Measurements from ENCODE around the gene THSD8. TPM values are rescaled to one million over a fixed set of nuclear protein-coding genes. Genes with fewer than 3 reads are reported as not detected.

Gene THSD8
- total and polyA plus RNA-seq, 2 donors (not counting 1 experiment from before 2014, with no cell fraction given) = not detected

DNA sequence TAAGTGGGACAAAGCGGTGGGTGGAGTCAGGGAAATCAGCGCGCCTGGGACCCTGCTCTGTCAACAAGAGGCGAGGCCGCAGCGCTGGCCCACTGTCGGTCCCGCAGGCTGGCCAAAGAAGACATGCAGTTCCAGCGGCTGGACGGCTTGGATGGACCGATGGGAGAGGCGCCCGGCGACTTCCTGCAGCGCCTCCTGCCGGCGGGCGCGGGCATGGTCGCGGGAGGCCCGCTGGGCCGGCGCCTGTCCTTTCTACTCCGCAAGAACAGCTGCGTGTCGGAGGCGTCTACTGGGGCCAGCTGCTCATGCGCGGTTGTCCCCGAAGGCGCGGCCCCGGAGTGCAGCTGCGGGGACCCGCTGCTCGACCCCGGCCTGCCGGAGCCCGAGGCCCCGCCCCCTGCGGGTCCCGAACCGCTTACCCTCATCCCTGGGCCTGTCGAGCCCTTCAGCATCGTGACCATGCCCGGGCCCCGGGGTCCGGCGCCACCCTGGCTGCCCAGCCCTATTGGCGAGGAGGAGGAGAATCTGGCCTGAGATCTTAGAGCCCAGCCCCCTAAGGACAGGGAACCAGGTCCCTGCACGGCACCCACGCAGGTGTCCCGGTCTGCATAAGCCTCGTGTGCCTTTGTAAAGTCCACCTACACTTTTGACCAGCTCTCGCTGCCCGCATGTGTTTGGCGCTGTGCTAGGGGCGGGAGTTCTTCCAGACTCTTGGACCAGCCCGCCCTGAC is 44.2 kb upstream of the THSD8 start:
- peak overlapping the region; percentile 70 for H2AFZ ChIP-seq (ENCODE audit: insufficient read depth, low read depth, low read length, poor library complexity, severe bottlenecking)
- no peaks in the 10 kb centered on the region for H4K20me1 ChIP-seq (ENCODE audit: control insufficient read depth, insufficient read depth, low read length, poor library complexity, severe bottlenecking)
- Mint-ChIP-seq H3K4me1 (peaks cover 11% of the 10 kb centered on the region), H3K4me3 (peak overlapping the region; percentile 52), H3K27ac (no peak overlapping the region), H3K27me3 (peaks cover 23% of the 10 kb centered on the region), H3K9me3 (ENCODE audit: insufficient read depth) (no peaks in the 10 kb centered on the region)
- 9% methylated on average over 58 of the region's 60 CpGs for WGBS (ENCODE audit: insufficient coverage)
- H3K36me3 ChIP-seq (replicated peaks in 1 of 2; ENCODE audit: control extremely low read depth in 1 of 2, control insufficient read depth in 1 of 2, extremely low read depth in 1 of 2, insufficient read depth in 2 of 2, low read length in 1 of 2) = no peaks in the 10 kb centered on the region
- no peaks in the 10 kb centered on the region for H3K79me2 ChIP-seq (ENCODE audit: control insufficient read depth, insufficient read depth, low read length)
- TF ChIP-seq, protein P1, sequence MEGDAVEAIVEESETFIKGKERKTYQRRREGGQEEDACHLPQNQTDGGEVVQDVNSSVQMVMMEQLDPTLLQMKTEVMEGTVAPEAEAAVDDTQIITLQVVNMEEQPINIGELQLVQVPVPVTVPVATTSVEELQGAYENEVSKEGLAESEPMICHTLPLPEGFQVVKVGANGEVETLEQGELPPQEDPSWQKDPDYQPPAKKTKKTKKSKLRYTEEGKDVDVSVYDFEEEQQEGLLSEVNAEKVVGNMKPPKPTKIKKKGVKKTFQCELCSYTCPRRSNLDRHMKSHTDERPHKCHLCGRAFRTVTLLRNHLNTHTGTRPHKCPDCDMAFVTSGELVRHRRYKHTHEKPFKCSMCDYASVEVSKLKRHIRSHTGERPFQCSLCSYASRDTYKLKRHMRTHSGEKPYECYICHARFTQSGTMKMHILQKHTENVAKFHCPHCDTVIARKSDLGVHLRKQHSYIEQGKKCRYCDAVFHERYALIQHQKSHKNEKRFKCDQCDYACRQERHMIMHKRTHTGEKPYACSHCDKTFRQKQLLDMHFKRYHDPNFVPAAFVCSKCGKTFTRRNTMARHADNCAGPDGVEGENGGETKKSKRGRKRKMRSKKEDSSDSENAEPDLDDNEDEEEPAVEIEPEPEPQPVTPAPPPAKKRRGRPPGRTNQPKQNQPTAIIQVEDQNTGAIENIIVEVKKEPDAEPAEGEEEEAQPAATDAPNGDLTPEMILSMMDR (IDR thresholded peaks at IDR 0.05) = peak; percentile 88
- TF ChIP-seq EZH2 (IDR thresholded peaks at IDR 0.05; ENCODE audit: borderline replicate concordance, insufficient read depth, low read depth, low read length, poor library complexity, severe bottlenecking) = no peak
- peak overlapping the region in 3 of 5 experiments; percentile 27 to 42 (median 37) for H3K4me3 ChIP-seq (ENCODE audit: control extremely low read depth in 1 of 5, extremely low read depth in 1 of 5, insufficient read depth in 1 of 5, low read depth in 2 of 5, low read length in 4 of 5)
- ATAC-seq (ENCODE audit: low read depth) (peak; percentile 72), DNase-seq (peak; percentile 75)
- intact Hi-C loops (cut with micrococcal nuclease) = loop anchor here (1.0 kb wide), 1 partner anchor 40 kb away; no protein-coding TSS in a partner anchor
- no peak overlapping the region for H3K27ac ChIP-seq (ENCODE audit: low read length in 2 of 2)
- peaks cover 7 to 8% of the 10 kb centered on the region in 2 donors for H3K4me1 ChIP-seq (ENCODE audit: control insufficient read depth in 2 of 2, insufficient read depth in 2 of 2, low read length in 2 of 2)
- ChIA-PET CTCF (interaction anchor here (0.6 to 27.9 kb wide), 24 partner anchors 8 to 196 kb away, joined by 3 to 1147 read pairs (median 5); partner anchors contain the start of genes DHPS, FBXW9, GET3 and HOOK2), POLR2A (interaction anchor here (0.6 to 1.4 kb wide), 3 partner anchors 38 to 1421 kb away, joined by 4 to 13 read pairs (median 9); partner anchors contain the start of gene DNASE2)
- peak overlapping the region; percentile 78 for H3K4me2 ChIP-seq (replicated peaks; ENCODE audit: low read depth, low read length, poor library complexity, severe bottlenecking)
- H3K9me3 ChIP-seq (ENCODE audit: control extremely low read depth in 1 of 3, control insufficient read depth in 2 of 3, insufficient read depth in 1 of 3, low read length in 2 of 3) = no peaks in the 10 kb centered on the region
- peaks cover 0 to 28% (median 5%) of the 10 kb centered on the region in 4 experiments for H3K27me3 ChIP-seq (replicated peaks in 1 of 4; ENCODE audit: control extremely low read depth in 1 of 4, control insufficient read depth in 3 of 4, insufficient read depth in 4 of 4, low read length in 3 of 4)
- H3K9ac ChIP-seq (ENCODE audit: low read length) = peak overlapping the region; percentile 49
